ENCODE results near the gene TRABD. TPM values are rescaled to one million over a fixed set of nuclear protein-coding genes. Genes with fewer than 3 reads are reported as not detected.
A peak's percentile ranks its signal among the peaks of the same experiment; 100 is the strongest.

TRABD gene
- polyA plus RNA-seq, 1 of the 3 experiments (the other 2 are of a cell fraction): 50.6 TPM

DNA sequence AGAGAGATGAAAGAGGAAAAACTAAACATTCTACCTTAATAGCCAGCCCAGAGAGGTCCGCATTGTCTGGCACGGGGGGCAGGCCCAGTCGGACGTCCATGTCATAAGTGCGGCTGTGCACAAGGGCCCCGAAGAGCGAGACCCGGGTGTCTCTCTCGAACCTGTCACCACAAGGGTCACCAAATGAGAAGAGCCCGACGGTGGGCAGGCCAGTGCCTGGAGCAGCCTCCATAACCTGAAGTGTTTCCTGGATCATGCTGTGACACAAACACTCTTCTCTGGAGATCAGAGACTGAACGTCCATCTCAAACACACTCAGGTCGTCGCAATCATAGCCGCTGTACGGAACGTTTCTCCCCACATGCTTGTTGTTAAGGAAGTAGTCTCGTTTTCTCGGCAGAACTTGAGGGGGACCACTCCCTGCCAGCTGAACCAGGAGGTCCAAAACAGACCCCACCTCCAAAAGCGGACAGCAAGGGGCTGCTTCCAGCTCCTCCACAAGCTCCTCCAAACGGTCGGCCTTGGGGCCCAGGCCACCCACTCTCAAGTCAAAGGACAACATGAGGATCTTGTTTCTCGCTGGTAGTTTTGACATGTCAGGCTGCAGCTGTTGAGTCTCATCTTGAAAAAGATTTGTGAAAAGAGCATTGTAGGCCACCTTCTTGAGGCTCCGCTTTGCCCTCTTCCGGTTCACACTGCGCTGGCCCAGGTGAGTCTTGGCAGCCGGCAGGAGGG, 58.1 kb downstream of the TRABD start (continued):
- TF ChIP-seq USF2 (IDR thresholded peaks at IDR 0.05; ENCODE audit: borderline replicate concordance, low read depth, low read length) (no peak), SMC3 (IDR thresholded peaks at IDR 0.05; ENCODE audit: low read depth, low read length) (no peak)
- TF ChIP-seq, protein P1, sequence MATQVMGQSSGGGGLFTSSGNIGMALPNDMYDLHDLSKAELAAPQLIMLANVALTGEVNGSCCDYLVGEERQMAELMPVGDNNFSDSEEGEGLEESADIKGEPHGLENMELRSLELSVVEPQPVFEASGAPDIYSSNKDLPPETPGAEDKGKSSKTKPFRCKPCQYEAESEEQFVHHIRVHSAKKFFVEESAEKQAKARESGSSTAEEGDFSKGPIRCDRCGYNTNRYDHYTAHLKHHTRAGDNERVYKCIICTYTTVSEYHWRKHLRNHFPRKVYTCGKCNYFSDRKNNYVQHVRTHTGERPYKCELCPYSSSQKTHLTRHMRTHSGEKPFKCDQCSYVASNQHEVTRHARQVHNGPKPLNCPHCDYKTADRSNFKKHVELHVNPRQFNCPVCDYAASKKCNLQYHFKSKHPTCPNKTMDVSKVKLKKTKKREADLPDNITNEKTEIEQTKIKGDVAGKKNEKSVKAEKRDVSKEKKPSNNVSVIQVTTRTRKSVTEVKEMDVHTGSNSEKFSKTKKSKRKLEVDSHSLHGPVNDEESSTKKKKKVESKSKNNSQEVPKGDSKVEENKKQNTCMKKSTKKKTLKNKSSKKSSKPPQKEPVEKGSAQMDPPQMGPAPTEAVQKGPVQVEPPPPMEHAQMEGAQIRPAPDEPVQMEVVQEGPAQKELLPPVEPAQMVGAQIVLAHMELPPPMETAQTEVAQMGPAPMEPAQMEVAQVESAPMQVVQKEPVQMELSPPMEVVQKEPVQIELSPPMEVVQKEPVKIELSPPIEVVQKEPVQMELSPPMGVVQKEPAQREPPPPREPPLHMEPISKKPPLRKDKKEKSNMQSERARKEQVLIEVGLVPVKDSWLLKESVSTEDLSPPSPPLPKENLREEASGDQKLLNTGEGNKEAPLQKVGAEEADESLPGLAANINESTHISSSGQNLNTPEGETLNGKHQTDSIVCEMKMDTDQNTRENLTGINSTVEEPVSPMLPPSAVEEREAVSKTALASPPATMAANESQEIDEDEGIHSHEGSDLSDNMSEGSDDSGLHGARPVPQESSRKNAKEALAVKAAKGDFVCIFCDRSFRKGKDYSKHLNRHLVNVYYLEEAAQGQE (IDR thresholded peaks at IDR 0.05; ENCODE audit: low read depth, low read length): no peak

- H3K4me2 ChIP-seq: peak within 1 kb of the TSS; percentile 85
- 0% methylated on average over 33 of the region's 76 CpGs for WGBS (ENCODE audit: low lambda C conversion rate)
- peak within 1 kb of the TSS; percentile 65; the same call in 1 of the 2 replicates for H2AFZ ChIP-seq (ENCODE audit: low read depth)
- H3K4me1 ChIP-seq (ENCODE audit: control insufficient read depth in 1 of 2, insufficient read depth in 2 of 2, low read depth in 1 of 2, low read length in 1 of 2): peaks cover 5 to 58% of the 10 kb centered on the region in 2 experiments; a peak in 2 of 4 replicates
- peak within 1 kb of the TSS; percentile 84 to 92 for H3K4me3 ChIP-seq (ENCODE audit: low read depth in 2 of 2, low read length in 1 of 2)
- H3K27me3 ChIP-seq (ENCODE audit: insufficient read depth): no peaks in the 10 kb centered on the region
- H3K79me2 ChIP-seq (ENCODE audit: insufficient read depth): peaks cover 77% of the 10 kb centered on the region
- no peaks in the 10 kb centered on the region for H3K9me2 ChIP-seq
- POLR2A ChIA-PET: interaction anchor here (0.8 kb wide), 1 partner anchor 281 kb away, joined by 3 read pairs; the partner anchor contains the start of gene SCO2
- H3K27ac ChIP-seq (ENCODE audit: low read depth in 2 of 2, low read length in 1 of 2): peak within 1 kb of the TSS; percentile 81 to 96
- CTCF ChIA-PET: interaction anchor here (0.7 to 3.4 kb wide), 7 partner anchors 8 to 281 kb away, joined by 3 to 20 read pairs (median 4); partner anchors contain the start of genes DENND6B and SCO2
- peaks cover 33% of the 10 kb centered on the region for H4K20me1 ChIP-seq (ENCODE audit: insufficient read depth)
- peak; percentile 94 for DNase-seq
- no peaks in the 10 kb centered on the region for H3K9me3 ChIP-seq
- peak within 1 kb of the TSS; percentile 84 for H3K9ac ChIP-seq
- H3K36me3 ChIP-seq (replicated peaks in 1 of 2; ENCODE audit: control insufficient read depth in 1 of 2, insufficient read depth in 2 of 2, low read length in 1 of 2): peaks cover 5 to 27% of the 10 kb centered on the region in 2 experiments
- peaks cover 19% of the 10 kb centered on the region for H3F3A ChIP-seq (replicated peaks; ENCODE audit: insufficient read depth)
- TF ChIP-seq TCF12 (IDR thresholded peaks at IDR 0.05) (no peak), PBX3 (IDR thresholded peaks at IDR 0.05) (peak; percentile 94), MXI1 (IDR thresholded peaks at IDR 0.05; ENCODE audit: low read depth, low read length) (peak; percentile 93), USF2 (IDR thresholded peaks at IDR 0.05; ENCODE audit: borderline replicate concordance, low read depth, low read length) (no peak), RAD21 (IDR thresholded peaks at IDR 0.05; ENCODE audit: low read length) (no peak), FOXM1 (IDR thresholded peaks at IDR 0.05; ENCODE audit: low read depth) (no peak), RCOR1 (IDR thresholded peaks at IDR 0.05; ENCODE audit: low read length) (no peak; the same call in 1 of the 2 replicates), MEF2A (IDR thresholded peaks at IDR 0.05; ENCODE audit: borderline replicate concordance, low read depth) (no peak), CHD2 (IDR thresholded peaks at IDR 0.05; ENCODE audit: low read length, partially characterized antibody) (peak; percentile 97), FOSL2 (IDR thresholded peaks at IDR 0.05; ENCODE audit: borderline replicate concordance, low read depth) (no peak; the same call in 1 of the 2 replicates), FOXJ3 (CRISPR knock-in tag; IDR thresholded peaks at IDR 0.05) (no peak; the same call in 1 of the 2 replicates), SIN3A (IDR thresholded peaks at IDR 0.05; ENCODE audit: borderline replicate concordance, low read depth, low read length) (peak; percentile 74; the same call in 1 of the 2 replicates), YY1 (IDR thresholded peaks at IDR 0.05; ENCODE audit: low read depth) (no peak), RFX5 (IDR thresholded peaks at IDR 0.05; ENCODE audit: low read length) (no peak), POLR2AphosphoS5 (IDR thresholded peaks at IDR 0.05; ENCODE audit: low read depth, low read length) (peak; percentile 88)
- TF ChIP-seq, protein P2, sequence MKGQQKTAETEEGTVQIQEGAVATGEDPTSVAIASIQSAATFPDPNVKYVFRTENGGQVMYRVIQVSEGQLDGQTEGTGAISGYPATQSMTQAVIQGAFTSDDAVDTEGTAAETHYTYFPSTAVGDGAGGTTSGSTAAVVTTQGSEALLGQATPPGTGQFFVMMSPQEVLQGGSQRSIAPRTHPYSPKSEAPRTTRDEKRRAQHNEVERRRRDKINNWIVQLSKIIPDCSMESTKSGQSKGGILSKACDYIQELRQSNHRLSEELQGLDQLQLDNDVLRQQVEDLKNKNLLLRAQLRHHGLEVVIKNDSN (IDR thresholded peaks at IDR 0.05; ENCODE audit: borderline replicate concordance, low read depth): no peak
- TF ChIP-seq, protein P3, sequence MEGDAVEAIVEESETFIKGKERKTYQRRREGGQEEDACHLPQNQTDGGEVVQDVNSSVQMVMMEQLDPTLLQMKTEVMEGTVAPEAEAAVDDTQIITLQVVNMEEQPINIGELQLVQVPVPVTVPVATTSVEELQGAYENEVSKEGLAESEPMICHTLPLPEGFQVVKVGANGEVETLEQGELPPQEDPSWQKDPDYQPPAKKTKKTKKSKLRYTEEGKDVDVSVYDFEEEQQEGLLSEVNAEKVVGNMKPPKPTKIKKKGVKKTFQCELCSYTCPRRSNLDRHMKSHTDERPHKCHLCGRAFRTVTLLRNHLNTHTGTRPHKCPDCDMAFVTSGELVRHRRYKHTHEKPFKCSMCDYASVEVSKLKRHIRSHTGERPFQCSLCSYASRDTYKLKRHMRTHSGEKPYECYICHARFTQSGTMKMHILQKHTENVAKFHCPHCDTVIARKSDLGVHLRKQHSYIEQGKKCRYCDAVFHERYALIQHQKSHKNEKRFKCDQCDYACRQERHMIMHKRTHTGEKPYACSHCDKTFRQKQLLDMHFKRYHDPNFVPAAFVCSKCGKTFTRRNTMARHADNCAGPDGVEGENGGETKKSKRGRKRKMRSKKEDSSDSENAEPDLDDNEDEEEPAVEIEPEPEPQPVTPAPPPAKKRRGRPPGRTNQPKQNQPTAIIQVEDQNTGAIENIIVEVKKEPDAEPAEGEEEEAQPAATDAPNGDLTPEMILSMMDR (IDR thresholded peaks at IDR 0.05): peak; percentile 27; the same call in 1 of the 2 replicates
These were observed 58.9 kb downstream of the TRABD start, which contains the start of gene TUBGCP6 for GRCh38 chr22:50244420-50245213. TSS of gene TUBGCP6 (minus strand) at chr22:50245023. CDS start at chr22:50244459, 564 bp downstream.

Measured in SK-N-SH (cell line).